ENCODE measurements around the gene YRDC. TPM values are rescaled to one million over a fixed set of nuclear protein-coding genes. Genes with fewer than 3 reads are reported as not detected.

The YRDC gene
- total and polyA plus RNA-seq, 2 of the 13 experiments (the other 11 are each of a cell fraction or from before 2014, with no cell fraction given): 27.5 to 29.2 TPM

DNA sequence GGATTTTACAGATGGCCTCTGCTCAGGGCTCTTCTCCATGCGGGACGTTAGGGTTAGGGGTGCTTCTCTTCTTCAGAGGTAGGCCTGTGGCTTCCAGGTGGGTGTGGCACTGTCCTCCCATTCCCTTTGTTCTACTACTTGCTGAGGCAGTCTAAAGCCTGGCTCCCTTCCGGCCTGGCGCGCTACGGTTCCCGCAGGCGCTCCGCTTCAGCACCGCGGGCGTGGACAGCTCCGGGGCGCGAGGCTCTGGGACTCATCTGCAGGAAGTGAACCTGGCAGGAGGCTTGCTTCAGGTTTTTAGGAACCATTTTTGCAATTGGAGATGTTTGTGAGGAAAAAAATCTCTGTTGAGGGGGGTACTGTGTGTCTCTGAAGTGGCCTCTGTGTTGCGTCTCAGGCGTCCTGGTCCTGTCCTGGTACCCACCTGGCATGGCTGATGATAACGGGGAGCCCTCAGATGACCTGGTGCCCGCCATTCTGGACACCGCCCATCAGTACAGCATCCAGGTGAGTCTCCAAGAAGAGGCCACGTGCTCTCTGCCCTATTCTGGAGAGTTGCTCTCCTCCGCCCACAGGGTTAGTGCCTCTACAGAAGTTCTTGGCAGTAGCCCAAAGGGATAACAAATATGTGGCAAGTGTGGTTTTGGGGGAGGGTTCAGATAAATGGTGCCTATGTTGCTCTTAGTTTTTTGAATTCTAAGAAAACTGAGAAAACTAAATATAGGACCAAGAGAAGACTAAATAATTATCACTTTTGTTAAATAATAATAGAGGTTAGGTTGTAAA, 12.5 kb downstream of the YRDC start (continued):
- TF ChIP-seq, protein P1, sequence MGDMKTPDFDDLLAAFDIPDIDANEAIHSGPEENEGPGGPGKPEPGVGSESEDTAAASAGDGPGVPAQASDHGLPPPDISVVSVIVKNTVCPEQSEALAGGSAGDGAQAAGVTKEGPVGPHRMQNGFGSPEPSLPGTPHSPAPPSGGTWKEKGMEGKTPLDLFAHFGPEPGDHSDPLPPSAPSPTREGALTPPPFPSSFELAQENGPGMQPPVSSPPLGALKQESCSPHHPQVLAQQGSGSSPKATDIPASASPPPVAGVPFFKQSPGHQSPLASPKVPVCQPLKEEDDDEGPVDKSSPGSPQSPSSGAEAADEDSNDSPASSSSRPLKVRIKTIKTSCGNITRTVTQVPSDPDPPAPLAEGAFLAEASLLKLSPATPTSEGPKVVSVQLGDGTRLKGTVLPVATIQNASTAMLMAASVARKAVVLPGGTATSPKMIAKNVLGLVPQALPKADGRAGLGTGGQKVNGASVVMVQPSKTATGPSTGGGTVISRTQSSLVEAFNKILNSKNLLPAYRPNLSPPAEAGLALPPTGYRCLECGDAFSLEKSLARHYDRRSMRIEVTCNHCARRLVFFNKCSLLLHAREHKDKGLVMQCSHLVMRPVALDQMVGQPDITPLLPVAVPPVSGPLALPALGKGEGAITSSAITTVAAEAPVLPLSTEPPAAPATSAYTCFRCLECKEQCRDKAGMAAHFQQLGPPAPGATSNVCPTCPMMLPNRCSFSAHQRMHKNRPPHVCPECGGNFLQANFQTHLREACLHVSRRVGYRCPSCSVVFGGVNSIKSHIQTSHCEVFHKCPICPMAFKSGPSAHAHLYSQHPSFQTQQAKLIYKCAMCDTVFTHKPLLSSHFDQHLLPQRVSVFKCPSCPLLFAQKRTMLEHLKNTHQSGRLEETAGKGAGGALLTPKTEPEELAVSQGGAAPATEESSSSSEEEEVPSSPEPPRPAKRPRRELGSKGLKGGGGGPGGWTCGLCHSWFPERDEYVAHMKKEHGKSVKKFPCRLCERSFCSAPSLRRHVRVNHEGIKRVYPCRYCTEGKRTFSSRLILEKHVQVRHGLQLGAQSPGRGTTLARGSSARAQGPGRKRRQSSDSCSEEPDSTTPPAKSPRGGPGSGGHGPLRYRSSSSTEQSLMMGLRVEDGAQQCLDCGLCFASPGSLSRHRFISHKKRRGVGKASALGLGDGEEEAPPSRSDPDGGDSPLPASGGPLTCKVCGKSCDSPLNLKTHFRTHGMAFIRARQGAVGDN (CRISPR knock-in tag; IDR thresholded peaks at IDR 0.05): peak; percentile 21; the same call in 1 of the 2 replicates
- TF ChIP-seq ATF7 (IDR thresholded peaks at IDR 0.05) (no peak), ATF7 (CRISPR knock-in tag; IDR thresholded peaks at IDR 0.05) (no peak), GABPA (IDR thresholded peaks at IDR 0.05; ENCODE audit: low read depth, low read length) (no peak), GABPA (CRISPR knock-in tag; IDR thresholded peaks at IDR 0.05; ENCODE audit: low read depth) (no peak), ZNF234 (CRISPR knock-in tag; conservative IDR thresholded peaks at IDR 0.05) (no peak), SALL1 (CRISPR knock-in tag; IDR thresholded peaks at IDR 0.05) (peak; percentile 31; the same call in 1 of the 2 replicates), TSC22D2 (CRISPR knock-in tag; IDR thresholded peaks at IDR 0.05; ENCODE audit: borderline replicate concordance) (0 out of 2 replicates have a peak, but pooled peaks have one; percentile 34), KDM2A (CRISPR knock-in tag; IDR thresholded peaks at IDR 0.05; ENCODE audit: borderline replicate concordance, low read depth) (0 out of 2 replicates have a peak, but pooled peaks have one; percentile 31), ZBTB38 (CRISPR knock-in tag; IDR thresholded peaks at IDR 0.05) (peak; percentile 83), KLF16 (CRISPR knock-in tag; IDR thresholded peaks at IDR 0.05) (peak in 1 of 2 experiments; percentile 39; a peak in 1 of 4 replicates), ARNT (IDR thresholded peaks at IDR 0.05) (no peak), FOXO1 (CRISPR knock-in tag; IDR thresholded peaks at IDR 0.05) (no peak), PITX1 (CRISPR knock-in tag; IDR thresholded peaks at IDR 0.05) (no peak), ZNF264 (CRISPR knock-in tag; IDR thresholded peaks at IDR 0.05) (no peak), ZNF792 (CRISPR knock-in tag; IDR thresholded peaks at IDR 0.05) (no peak), IKZF1 (IDR thresholded peaks at IDR 0.05) (no peak), FOXK1 (CRISPR knock-in tag; IDR thresholded peaks at IDR 0.05; ENCODE audit: borderline replicate concordance, low read depth) (no peak)
- TF ChIP-seq, protein P2, sequence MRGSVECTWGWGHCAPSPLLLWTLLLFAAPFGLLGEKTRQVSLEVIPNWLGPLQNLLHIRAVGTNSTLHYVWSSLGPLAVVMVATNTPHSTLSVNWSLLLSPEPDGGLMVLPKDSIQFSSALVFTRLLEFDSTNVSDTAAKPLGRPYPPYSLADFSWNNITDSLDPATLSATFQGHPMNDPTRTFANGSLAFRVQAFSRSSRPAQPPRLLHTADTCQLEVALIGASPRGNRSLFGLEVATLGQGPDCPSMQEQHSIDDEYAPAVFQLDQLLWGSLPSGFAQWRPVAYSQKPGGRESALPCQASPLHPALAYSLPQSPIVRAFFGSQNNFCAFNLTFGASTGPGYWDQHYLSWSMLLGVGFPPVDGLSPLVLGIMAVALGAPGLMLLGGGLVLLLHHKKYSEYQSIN (CRISPR knock-in tag; IDR thresholded peaks at IDR 0.05; ENCODE audit: borderline replicate concordance): no peak

All from HepG2 (cell line).